ENCODE results near the gene LRRC7.
"Not testable (repeated sequence)": the region's sequence is repeated elsewhere in the genome, so short reads cannot be mapped to it uniquely, and the experiment has no call there.

The LRRC7 gene

DNA sequence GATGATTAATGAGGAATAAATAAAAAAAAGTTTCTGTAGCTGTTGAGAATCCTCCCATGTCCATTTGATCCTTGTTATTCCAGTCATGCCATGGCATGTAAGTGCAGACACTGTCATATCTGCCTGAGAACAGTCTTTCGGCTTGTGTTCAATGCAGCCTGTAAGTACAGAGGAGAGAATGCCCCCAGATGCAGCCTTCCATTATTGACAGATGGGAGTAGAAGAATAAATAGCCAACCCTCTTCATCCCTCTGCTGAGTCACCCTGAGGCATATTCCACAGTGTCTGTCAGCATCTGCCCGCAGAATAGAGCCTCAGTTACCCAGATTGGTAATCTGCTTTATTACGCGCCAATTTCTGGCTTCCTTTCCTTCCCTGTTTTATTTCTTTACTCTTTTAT, 139.4 kb downstream of the LRRC7 start:
- H3K9me3 ChIP-seq (ENCODE audit: control extremely low read depth in 1 of 5, control insufficient read depth in 4 of 5, insufficient read depth in 2 of 5, low read depth in 1 of 5, low read length in 4 of 5): no peaks in the 10 kb centered on the region
- WGBS (ENCODE audit: insufficient coverage): 90% methylated on average over 1 of the region's 4 CpGs
- H3K36me3 ChIP-seq (ENCODE audit: control insufficient read depth in 4 of 4, insufficient read depth in 4 of 4, low read length in 3 of 4): no peaks in the 10 kb centered on the region
- H3K27me3 ChIP-seq (replicated peaks in 2 of 5; ENCODE audit: control insufficient read depth in 4 of 5, insufficient read depth in 5 of 5, low read length in 4 of 5): no peaks in the 10 kb centered on the region
- no peak overlapping the region for H3K27ac ChIP-seq (ENCODE audit: insufficient read depth in 1 of 2, low read depth in 1 of 2, low read length in 2 of 2, poor library complexity in 1 of 2, severe bottlenecking in 2 of 2)
- no peak for DNase-seq
- H3K4me1 ChIP-seq (ENCODE audit: control extremely low read depth in 1 of 4, control insufficient read depth in 4 of 4, insufficient read depth in 4 of 4, low read length in 3 of 4): no peaks in the 10 kb centered on the region
- H3K4me3 ChIP-seq (ENCODE audit: control insufficient read depth in 1 of 7, extremely low read depth in 1 of 7, insufficient read depth in 4 of 7, low read depth in 2 of 7, low read length in 6 of 7): no peak overlapping the region
- POLR2A ChIA-PET: no interaction called here
- CTCF ChIA-PET: no interaction called here

DNA sequence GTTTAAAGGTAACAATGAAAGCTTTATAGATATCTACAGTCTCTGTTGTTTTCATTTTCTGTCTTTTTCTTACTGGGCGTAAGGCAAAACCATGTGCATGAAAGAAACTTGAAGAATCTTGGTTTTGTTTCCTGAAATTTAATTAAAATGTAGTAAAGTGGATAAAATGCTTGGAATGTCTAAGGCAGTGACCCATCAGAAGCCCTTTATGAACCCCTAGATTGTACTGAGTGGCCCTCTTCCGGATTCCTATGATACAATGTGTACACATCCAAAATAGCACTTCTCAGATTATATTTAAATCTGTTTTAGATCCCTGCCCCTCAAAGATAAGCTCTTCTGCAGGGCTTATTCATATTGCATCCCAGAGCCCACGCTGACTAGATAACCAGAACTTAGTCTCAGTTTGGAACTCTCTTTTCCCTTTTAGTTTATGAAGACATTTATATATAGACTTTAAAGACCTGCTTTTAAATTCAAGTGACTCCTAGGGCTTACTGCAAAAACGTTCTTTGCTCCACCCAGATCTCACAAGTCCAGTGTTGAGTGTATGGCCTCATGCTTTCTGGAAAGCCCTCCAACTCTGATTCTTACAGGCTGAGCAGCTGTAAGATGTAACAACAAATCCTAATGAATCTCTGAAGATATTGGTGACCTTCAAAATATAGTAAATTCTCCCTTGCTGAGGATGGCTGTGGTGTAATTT, 142.9 kb downstream of the LRRC7 start:
- DNase-seq: no peak
- 73% methylated on average over 2 of the region's 4 CpGs for WGBS (ENCODE audit: insufficient coverage)
- Histone ChIP-seq H3K36me3 (ENCODE audit: control insufficient read depth in 4 of 4, insufficient read depth in 4 of 4, low read length in 3 of 4) (no peaks in the 10 kb centered on the region), H3K4me1 (ENCODE audit: control extremely low read depth in 1 of 4, control insufficient read depth in 4 of 4, insufficient read depth in 4 of 4, low read length in 3 of 4) (no peaks in the 10 kb centered on the region), H3K27me3 (replicated peaks in 2 of 5; ENCODE audit: control insufficient read depth in 4 of 5, insufficient read depth in 5 of 5, low read length in 4 of 5) (no peaks in the 10 kb centered on the region), H3K27ac (ENCODE audit: insufficient read depth in 1 of 2, low read depth in 1 of 2, low read length in 2 of 2, poor library complexity in 1 of 2, severe bottlenecking in 2 of 2) (no peak overlapping the region), H3K9me3 (ENCODE audit: control extremely low read depth in 1 of 5, control insufficient read depth in 4 of 5, insufficient read depth in 2 of 5, low read depth in 1 of 5, low read length in 4 of 5) (no peaks in the 10 kb centered on the region), H3K4me3 (ENCODE audit: control insufficient read depth in 1 of 7, extremely low read depth in 1 of 7, insufficient read depth in 4 of 7, low read depth in 2 of 7, low read length in 6 of 7) (no peak overlapping the region)
- POLR2A ChIA-PET: no interaction called here
- CTCF ChIA-PET: no interaction called here

DNA sequence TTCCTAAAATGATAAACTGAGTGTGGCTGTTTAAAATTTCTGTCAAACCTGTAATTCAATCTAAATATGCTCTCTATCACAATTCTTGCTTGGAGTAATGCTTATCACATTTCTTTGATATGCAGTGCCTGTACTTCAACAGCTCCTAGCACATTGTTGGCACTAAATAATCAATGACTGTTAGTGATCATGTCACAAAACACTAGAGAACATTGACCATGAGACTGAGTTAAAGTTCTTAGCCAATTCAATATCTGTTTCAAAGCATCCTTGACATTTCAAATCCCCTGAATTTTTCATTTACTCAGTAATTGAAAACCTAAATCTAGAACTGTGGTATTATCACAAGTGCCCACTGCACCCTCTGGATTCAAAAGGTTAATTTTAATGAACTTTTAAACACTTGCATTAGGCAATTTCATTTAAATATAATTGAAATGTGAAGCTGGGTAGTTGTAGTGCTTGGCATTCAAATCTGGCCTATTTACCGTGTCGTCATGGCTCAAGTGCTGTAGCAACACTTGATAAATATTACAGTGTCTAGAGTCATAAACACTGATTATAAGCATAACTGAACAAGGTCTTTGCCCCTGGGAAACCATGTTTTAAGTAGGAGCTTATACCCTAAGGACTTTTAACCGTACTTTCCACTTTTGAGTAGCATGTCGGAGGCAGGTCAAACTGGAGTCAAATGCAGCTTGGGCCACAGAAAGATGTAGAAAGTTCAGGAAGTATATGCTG, 143.6 kb downstream of the LRRC7 start:
- Histone ChIP-seq H3K27ac (ENCODE audit: insufficient read depth in 1 of 2, low read depth in 1 of 2, low read length in 2 of 2, poor library complexity in 1 of 2, severe bottlenecking in 2 of 2) (no peak overlapping the region), H3K4me1 (ENCODE audit: control extremely low read depth in 1 of 4, control insufficient read depth in 4 of 4, insufficient read depth in 4 of 4, low read length in 3 of 4) (no peaks in the 10 kb centered on the region), H3K27me3 (replicated peaks in 2 of 5; ENCODE audit: control insufficient read depth in 4 of 5, insufficient read depth in 5 of 5, low read length in 4 of 5) (no peaks in the 10 kb centered on the region), H3K4me3 (ENCODE audit: control insufficient read depth in 1 of 7, extremely low read depth in 1 of 7, insufficient read depth in 4 of 7, low read depth in 2 of 7, low read length in 6 of 7) (no peak overlapping the region), H3K9me3 (ENCODE audit: control extremely low read depth in 1 of 5, control insufficient read depth in 4 of 5, insufficient read depth in 2 of 5, low read depth in 1 of 5, low read length in 4 of 5) (no peaks in the 10 kb centered on the region), H3K36me3 (ENCODE audit: control insufficient read depth in 4 of 4, insufficient read depth in 4 of 4, low read length in 3 of 4) (no peaks in the 10 kb centered on the region)
- CTCF ChIA-PET: no interaction called here
- no peak for DNase-seq
- POLR2A ChIA-PET: no interaction called here
- 100% methylated on average over 2 of the region's 4 CpGs for WGBS (ENCODE audit: insufficient coverage)

DNA sequence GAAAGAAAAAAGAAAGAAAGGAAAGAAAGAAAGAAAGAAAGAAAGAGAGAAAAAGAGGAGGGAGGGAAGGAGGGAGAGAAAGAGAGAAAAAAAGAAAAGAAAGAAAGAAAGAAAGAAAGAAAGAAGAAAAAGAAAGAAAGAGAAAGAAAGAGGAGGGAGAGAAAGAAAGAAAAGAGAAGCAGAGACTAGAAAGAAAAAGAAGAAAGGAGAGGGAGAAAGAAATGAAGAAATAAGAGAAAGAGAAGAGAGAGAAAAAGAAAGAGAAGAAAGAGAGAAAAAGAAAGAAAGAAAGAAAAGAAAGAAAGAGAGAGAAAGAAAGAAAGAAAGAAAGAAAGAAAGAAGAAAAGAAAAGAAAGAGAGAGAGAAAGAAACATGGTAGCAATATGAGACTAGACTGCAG, 150.1 kb downstream of the LRRC7 start:
- H3K36me3 ChIP-seq (ENCODE audit: control insufficient read depth in 4 of 4, insufficient read depth in 4 of 4, low read length in 3 of 4); H3K4me1 ChIP-seq (ENCODE audit: control extremely low read depth in 1 of 4, control insufficient read depth in 4 of 4, insufficient read depth in 4 of 4, low read length in 3 of 4); H3K9me3 ChIP-seq (ENCODE audit: control extremely low read depth in 1 of 5, control insufficient read depth in 4 of 5, insufficient read depth in 2 of 5, low read depth in 1 of 5, low read length in 4 of 5); DNase-seq; H3K27ac ChIP-seq (ENCODE audit: insufficient read depth in 1 of 2, low read depth in 1 of 2, low read length in 2 of 2, poor library complexity in 1 of 2, severe bottlenecking in 2 of 2); H3K27me3 ChIP-seq (replicated peaks in 2 of 5; ENCODE audit: control insufficient read depth in 4 of 5, insufficient read depth in 5 of 5, low read length in 4 of 5); H3K4me3 ChIP-seq (ENCODE audit: control insufficient read depth in 1 of 7, extremely low read depth in 1 of 7, insufficient read depth in 4 of 7, low read depth in 2 of 7, low read length in 6 of 7); POLR2A ChIA-PET; CTCF ChIA-PET: not testable (repeated sequence)

DNA sequence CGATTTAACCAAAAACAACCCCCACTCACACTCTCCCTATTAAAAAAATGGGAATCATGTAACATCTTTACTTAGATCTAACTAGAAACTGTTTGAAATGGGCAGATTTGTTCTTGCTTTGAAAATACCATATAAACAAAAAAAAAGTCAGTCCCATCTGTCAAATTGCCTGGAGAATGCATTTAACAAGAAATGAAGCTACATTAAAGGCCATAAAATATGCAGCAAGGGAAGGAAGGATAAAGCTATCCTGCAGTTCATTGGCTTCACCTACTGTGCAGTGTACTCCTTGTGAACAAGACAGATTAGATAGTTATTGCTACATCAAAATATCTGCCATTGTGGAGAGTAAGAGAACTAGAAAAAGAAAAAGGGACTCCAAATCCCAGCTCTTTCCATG, 160.5 kb downstream of the LRRC7 start:
- peaks cover 0 to 11% (median 3%) of the 10 kb centered on the region in 5 experiments for H3K9me3 ChIP-seq (ENCODE audit: control extremely low read depth in 1 of 5, control insufficient read depth in 4 of 5, insufficient read depth in 2 of 5, low read depth in 1 of 5, low read length in 4 of 5)
- no peaks in the 10 kb centered on the region for H3K4me1 ChIP-seq (ENCODE audit: control extremely low read depth in 1 of 4, control insufficient read depth in 4 of 4, insufficient read depth in 4 of 4, low read length in 3 of 4)
- no peak overlapping the region for H3K27ac ChIP-seq (ENCODE audit: insufficient read depth in 1 of 2, low read depth in 1 of 2, low read length in 2 of 2, poor library complexity in 1 of 2, severe bottlenecking in 2 of 2)
- ChIA-PET CTCF (no interaction called here), POLR2A (no interaction called here)
- WGBS (ENCODE audit: insufficient coverage): no CpG with 5 or more reads among the region's 1 CpG
- no peaks in the 10 kb centered on the region for H3K27me3 ChIP-seq (replicated peaks in 2 of 5; ENCODE audit: control insufficient read depth in 4 of 5, insufficient read depth in 5 of 5, low read length in 4 of 5)
- no peaks in the 10 kb centered on the region for H3K36me3 ChIP-seq (ENCODE audit: control insufficient read depth in 4 of 4, insufficient read depth in 4 of 4, low read length in 3 of 4)
- no peak overlapping the region for H3K4me3 ChIP-seq (ENCODE audit: control insufficient read depth in 1 of 7, extremely low read depth in 1 of 7, insufficient read depth in 4 of 7, low read depth in 2 of 7, low read length in 6 of 7)
- no peak for DNase-seq

DNA sequence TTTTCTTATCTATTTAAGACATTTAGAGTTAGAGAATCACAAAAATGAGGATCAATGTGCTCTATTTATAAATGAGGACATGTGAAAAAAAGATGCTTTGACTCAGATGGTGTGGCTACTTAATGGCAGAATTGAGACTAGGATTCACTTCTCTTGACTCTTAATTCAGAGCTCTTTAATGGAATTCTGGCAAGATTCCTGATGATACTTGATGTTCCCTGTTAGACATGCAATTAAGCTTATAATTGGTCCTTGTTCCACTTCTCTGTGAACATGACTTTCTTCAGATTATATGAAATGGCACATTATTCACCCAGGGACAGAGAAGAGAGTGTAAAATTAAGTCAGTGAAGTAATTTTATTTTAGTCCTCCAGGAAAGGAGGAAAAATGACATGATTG, 165.3 kb downstream of the LRRC7 start:
- Histone ChIP-seq H3K27ac (ENCODE audit: insufficient read depth in 1 of 2, low read depth in 1 of 2, low read length in 2 of 2, poor library complexity in 1 of 2, severe bottlenecking in 2 of 2) (no peak overlapping the region), H3K36me3 (ENCODE audit: control insufficient read depth in 4 of 4, insufficient read depth in 4 of 4, low read length in 3 of 4) (no peaks in the 10 kb centered on the region), H3K4me3 (ENCODE audit: control insufficient read depth in 1 of 7, extremely low read depth in 1 of 7, insufficient read depth in 4 of 7, low read depth in 2 of 7, low read length in 6 of 7) (no peak overlapping the region), H3K9me3 (ENCODE audit: control extremely low read depth in 1 of 5, control insufficient read depth in 4 of 5, insufficient read depth in 2 of 5, low read depth in 1 of 5, low read length in 4 of 5) (peaks cover 0 to 11% (median 3%) of the 10 kb centered on the region in 5 experiments), H3K4me1 (ENCODE audit: control extremely low read depth in 1 of 4, control insufficient read depth in 4 of 4, insufficient read depth in 4 of 4, low read length in 3 of 4) (no peaks in the 10 kb centered on the region), H3K27me3 (replicated peaks in 2 of 5; ENCODE audit: control insufficient read depth in 4 of 5, insufficient read depth in 5 of 5, low read length in 4 of 5) (no peaks in the 10 kb centered on the region)
- ChIA-PET CTCF (interaction anchor here (1.4 kb wide), 1 partner anchor 1133 kb away, joined by 6 read pairs; no protein-coding TSS in a partner anchor), POLR2A (no interaction called here)
- DNase-seq: no peak

DNA sequence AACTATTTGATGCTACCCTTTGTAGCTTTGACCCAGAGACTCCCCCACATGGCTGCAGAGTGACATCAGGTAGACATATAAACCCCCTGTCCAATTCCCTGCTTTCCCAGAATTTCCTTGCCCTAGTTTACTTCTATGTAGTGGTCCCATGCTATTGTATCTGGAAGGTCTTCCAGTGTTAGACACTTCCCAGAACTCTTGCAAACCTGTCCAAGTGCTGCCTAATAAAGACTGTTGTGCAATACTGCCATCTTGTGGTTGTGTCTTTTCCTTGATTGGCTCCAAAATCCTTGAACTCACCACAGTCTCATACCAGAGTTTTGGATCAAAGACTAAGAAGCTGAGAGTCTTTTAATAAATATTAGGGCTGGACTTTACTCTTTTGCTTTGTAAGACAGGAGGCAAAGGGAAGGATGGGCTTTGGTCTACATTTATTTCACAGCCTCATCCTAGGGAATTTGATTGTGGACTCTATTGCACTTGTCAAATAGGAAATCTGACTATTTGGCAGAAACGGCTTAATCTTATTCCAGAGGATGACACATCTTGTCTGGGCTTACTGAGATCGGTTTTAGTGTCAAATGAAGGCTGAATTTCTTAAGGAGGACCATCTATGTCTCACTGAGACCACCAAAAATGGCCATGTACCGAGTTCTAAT, 169.9 kb downstream of the LRRC7 start:
- ChIA-PET CTCF (interaction anchor here (0.5 to 4.4 kb wide), 14 partner anchors 11 to 1621 kb away, joined by 3 to 24 read pairs (median 4); no protein-coding TSS in a partner anchor), POLR2A (no interaction called here)
- H3K4me3 ChIP-seq (ENCODE audit: control insufficient read depth in 1 of 7, extremely low read depth in 1 of 7, insufficient read depth in 4 of 7, low read depth in 2 of 7, low read length in 6 of 7): no peak overlapping the region
- no peak overlapping the region for H3K27ac ChIP-seq (ENCODE audit: insufficient read depth in 1 of 2, low read depth in 1 of 2, low read length in 2 of 2, poor library complexity in 1 of 2, severe bottlenecking in 2 of 2)
- no peaks in the 10 kb centered on the region for H3K4me1 ChIP-seq (ENCODE audit: control extremely low read depth in 1 of 4, control insufficient read depth in 4 of 4, insufficient read depth in 4 of 4, low read length in 3 of 4)
- whole genome bisulfite sequencing (ENCODE audit: insufficient coverage): 52% methylated on average over 2 of the region's 3 CpGs
- peak; percentile 66 to 82 (median 77) for DNase-seq
- H3K27me3 ChIP-seq (replicated peaks in 2 of 5; ENCODE audit: control insufficient read depth in 4 of 5, insufficient read depth in 5 of 5, low read length in 4 of 5): no peaks in the 10 kb centered on the region
- no peaks in the 10 kb centered on the region for H3K36me3 ChIP-seq (ENCODE audit: control insufficient read depth in 4 of 4, insufficient read depth in 4 of 4, low read length in 3 of 4)
- no peaks in the 10 kb centered on the region for H3K9me3 ChIP-seq (ENCODE audit: control extremely low read depth in 1 of 5, control insufficient read depth in 4 of 5, insufficient read depth in 2 of 5, low read depth in 1 of 5, low read length in 4 of 5)
